Measurements from ENCODE around the gene FRMD4A. TPM values are rescaled to one million over a fixed set of nuclear protein-coding genes. Genes with fewer than 3 reads are reported as not detected.
"Not testable (repeated sequence)": the region's sequence is repeated elsewhere in the genome, so short reads cannot be mapped to it uniquely, and the experiment has no call there.

FRMD4A gene
- total RNA-seq, 2 experiments from 2014 or later: 0.25 TPM; not detected in 1

DNA sequence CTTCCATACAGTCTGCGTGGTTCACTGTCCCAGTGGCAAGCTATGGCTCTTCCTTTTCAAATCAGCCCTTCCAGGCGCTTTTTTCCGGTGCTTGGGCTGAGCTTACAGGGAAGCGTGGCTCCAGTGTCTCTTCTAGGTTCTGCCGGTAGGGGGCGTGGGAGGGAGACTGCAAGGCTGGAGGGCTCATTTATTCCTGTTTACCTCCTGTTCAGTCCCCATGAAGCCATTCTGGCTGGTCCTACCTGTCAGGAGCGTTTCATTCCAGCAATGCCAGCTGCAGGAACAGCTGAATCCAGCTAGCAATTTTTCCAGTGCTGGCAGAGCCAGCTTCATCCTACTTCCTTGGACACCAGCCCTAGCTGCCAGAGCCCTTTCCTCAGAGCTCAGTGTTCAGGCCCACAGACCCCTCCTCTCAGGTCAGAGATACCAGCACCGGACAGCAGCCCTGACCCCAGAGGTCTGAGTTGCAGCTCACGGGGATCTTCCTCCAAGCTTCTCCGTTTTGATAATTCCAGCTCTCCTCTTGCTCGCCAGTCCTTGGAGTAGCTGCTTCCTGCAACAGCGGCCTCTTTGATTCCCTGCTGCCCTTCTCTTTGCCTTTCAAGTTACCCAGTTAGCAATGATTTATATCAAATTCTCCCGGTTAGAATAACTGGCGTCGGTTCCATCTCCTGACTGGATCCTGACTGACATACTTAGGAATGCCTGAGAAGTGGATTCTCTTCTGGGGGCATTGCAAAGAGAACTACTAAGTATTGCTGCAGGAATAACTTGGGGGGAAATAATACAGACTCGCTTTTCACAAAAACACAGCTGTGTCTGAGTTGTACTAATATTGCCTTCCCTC is 129.8 kb downstream of the FRMD4A start:
- Mint-ChIP-seq H3K27ac (no peak overlapping the region), H3K9me3 (no peaks in the 10 kb centered on the region), H3K27me3 (peaks cover 13% of the 10 kb centered on the region), H3K4me1 (no peaks in the 10 kb centered on the region), H3K36me3 (ENCODE audit: low read depth) (no peaks in the 10 kb centered on the region), H3K4me3 (no peak overlapping the region)
- DNase-seq: peak; percentile 14
- ChIA-PET POLR2A (no interaction called here), CTCF (interaction anchor here (0.7 to 1.3 kb wide), 3 partner anchors 9 to 28 kb away, joined by 3 to 4 read pairs (median 3); no protein-coding TSS in a partner anchor)

- DNase-seq; H3K36me3 Mint-ChIP-seq (ENCODE audit: low read depth); H3K27ac Mint-ChIP-seq; POLR2A ChIA-PET; H3K4me3 Mint-ChIP-seq; H3K4me1 Mint-ChIP-seq; H3K9me3 Mint-ChIP-seq: not testable (repeated sequence)
- CTCF ChIA-PET: interaction anchor here (0.6 to 0.7 kb wide), 2 partner anchors 591 to 1235 kb away, joined by 3 read pairs; no protein-coding TSS in a partner anchor
- peaks cover 18% of the 10 kb centered on the region for H3K27me3 Mint-ChIP-seq
Measured at GRCh38 chr10:14199098-14199497, 131.6 kb downstream of the FRMD4A start.

GRCh38 chr10:14198078-14198477 is 132.6 kb downstream of the FRMD4A start:
- Mint-ChIP-seq H3K4me3 (no peak overlapping the region), H3K4me1 (no peaks in the 10 kb centered on the region), H3K27ac (no peak overlapping the region), H3K36me3 (ENCODE audit: low read depth) (no peaks in the 10 kb centered on the region), H3K9me3 (no peaks in the 10 kb centered on the region), H3K27me3 (peaks cover 22% of the 10 kb centered on the region)
- ChIA-PET CTCF (no interaction called here), POLR2A (no interaction called here)
- no peak for DNase-seq

DNA sequence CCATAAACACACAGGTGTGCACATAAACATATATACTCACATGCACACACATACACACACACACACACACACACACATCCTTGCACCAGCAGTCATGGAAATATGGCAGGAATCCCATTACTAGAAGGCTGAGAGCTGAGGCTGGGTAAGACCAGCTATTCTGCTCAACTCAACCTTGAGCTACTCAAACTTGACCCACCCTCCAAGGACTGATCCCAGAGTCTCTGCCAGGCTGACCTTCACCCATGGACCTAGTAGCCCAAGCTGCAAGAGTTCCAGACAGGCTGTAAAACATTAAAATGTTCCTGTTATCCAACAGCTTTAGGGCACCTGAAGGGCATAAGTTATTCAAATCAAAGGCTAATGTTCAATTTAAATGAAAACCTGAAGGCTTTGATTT is 134.6 kb downstream of the FRMD4A start:
- CTCF ChIA-PET: interaction anchor here (1.6 kb wide), 1 partner anchor 12 kb away, joined by 5 read pairs; no protein-coding TSS in a partner anchor
- no peaks in the 10 kb centered on the region for H3K9me3 Mint-ChIP-seq
- no peak for DNase-seq
- no peaks in the 10 kb centered on the region for H3K36me3 Mint-ChIP-seq (ENCODE audit: low read depth)
- H3K4me3 Mint-ChIP-seq: no peak overlapping the region
- POLR2A ChIA-PET: interaction anchor here (1.2 kb wide), 1 partner anchor 11 kb away, joined by 5 read pairs; no protein-coding TSS in a partner anchor
- no peak overlapping the region for H3K27ac Mint-ChIP-seq
- peaks cover 33% of the 10 kb centered on the region for H3K27me3 Mint-ChIP-seq
- H3K4me1 Mint-ChIP-seq: no peaks in the 10 kb centered on the region

GRCh38 chr10:14195433-14195832 is 135.3 kb downstream of the FRMD4A start:
- H3K36me3 Mint-ChIP-seq (ENCODE audit: low read depth): no peaks in the 10 kb centered on the region
- H3K4me3 Mint-ChIP-seq: no peak overlapping the region
- H3K27ac Mint-ChIP-seq: no peak overlapping the region
- H3K4me1 Mint-ChIP-seq: no peaks in the 10 kb centered on the region
- H3K27me3 Mint-ChIP-seq: peaks cover 38% of the 10 kb centered on the region
- POLR2A ChIA-PET: interaction anchor here (1.2 kb wide), 1 partner anchor 10 kb away, joined by 5 read pairs; no protein-coding TSS in a partner anchor
- no peak for DNase-seq
- CTCF ChIA-PET: interaction anchor here (1.6 kb wide), 1 partner anchor 11 kb away, joined by 5 read pairs; no protein-coding TSS in a partner anchor
- no peaks in the 10 kb centered on the region for H3K9me3 Mint-ChIP-seq

DNA sequence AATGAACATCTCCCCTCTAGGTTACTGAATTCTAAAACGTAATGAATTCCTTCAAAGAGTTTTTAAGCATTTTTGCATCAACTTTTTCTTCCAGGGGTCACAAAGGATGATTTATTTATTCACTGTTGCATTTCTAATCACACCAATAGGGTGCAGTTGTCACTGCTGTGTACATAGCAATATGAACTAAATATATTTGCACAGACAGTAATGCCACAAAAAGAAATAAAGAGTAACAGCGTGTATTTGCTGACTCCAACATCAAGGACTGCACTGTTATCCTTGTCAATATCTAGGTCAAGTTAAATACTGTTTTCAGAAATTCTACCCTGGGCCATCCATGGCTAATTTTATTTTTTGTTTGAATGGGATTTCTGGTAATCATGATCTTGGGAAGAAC is 138.0 kb downstream of the FRMD4A start:
- no peak for DNase-seq
- Mint-ChIP-seq H3K36me3 (ENCODE audit: low read depth) (no peaks in the 10 kb centered on the region), H3K27me3 (peaks cover 46% of the 10 kb centered on the region), H3K9me3 (no peaks in the 10 kb centered on the region), H3K27ac (no peak overlapping the region), H3K4me3 (no peak overlapping the region), H3K4me1 (no peaks in the 10 kb centered on the region)
- ChIA-PET CTCF (no interaction called here), POLR2A (no interaction called here)

DNA sequence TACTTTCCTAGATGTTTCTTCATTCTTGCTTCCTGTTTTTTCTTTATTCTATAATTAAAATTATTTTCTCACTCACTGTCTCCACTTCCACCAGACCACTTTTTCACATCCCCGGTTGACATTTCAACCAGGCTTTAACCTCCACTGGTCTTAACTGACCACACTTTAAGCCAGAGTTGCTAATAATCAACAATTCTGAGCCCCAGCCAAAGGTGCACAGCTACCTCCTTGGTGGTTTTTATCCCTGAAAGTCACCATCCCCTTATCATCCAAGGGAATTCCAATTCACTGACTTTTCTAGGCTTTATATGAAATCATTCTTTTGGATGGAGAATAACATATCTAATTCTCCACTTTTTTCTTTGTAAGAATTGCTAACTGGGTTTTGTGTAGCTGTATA is 138.9 kb downstream of the FRMD4A start:
- no peak overlapping the region for H3K4me3 Mint-ChIP-seq
- H3K9me3 Mint-ChIP-seq: no peaks in the 10 kb centered on the region
- ChIA-PET CTCF (interaction anchor here (0.8 kb wide), 1 partner anchor 9 kb away, joined by 3 read pairs; no protein-coding TSS in a partner anchor), POLR2A (no interaction called here)
- DNase-seq: no peak
- no peaks in the 10 kb centered on the region for H3K4me1 Mint-ChIP-seq
- H3K27me3 Mint-ChIP-seq: peaks cover 48% of the 10 kb centered on the region
- no peaks in the 10 kb centered on the region for H3K36me3 Mint-ChIP-seq (ENCODE audit: low read depth)
- no peak overlapping the region for H3K27ac Mint-ChIP-seq

DNA sequence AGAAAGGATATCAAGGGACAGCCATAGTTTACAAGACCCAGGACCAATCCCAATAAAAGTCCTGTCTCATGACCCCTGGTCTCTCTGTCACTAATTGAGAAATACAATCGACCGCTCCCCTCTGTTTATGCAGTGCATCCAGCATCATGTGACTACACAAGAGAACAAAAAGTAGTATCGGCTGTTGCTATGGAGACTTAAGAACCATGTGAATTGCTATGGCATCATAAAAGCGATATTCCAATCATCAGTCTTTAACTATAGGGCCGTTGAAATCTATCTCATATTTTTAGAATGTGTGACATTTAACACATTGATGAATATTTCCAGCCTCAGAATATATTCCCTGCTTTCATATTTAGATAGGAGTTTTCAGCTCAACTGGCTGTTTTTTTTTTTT is 139.3 kb downstream of the FRMD4A start:
- Mint-ChIP-seq H3K4me1 (peaks cover 3% of the 10 kb centered on the region), H3K27ac (no peak overlapping the region), H3K4me3 (no peak overlapping the region), H3K36me3 (ENCODE audit: low read depth) (no peaks in the 10 kb centered on the region), H3K9me3 (no peaks in the 10 kb centered on the region), H3K27me3 (peaks cover 53% of the 10 kb centered on the region)
- ChIA-PET CTCF (interaction anchor here (0.8 kb wide), 1 partner anchor 9 kb away, joined by 3 read pairs; no protein-coding TSS in a partner anchor), POLR2A (no interaction called here)
- no peak for DNase-seq

DNA sequence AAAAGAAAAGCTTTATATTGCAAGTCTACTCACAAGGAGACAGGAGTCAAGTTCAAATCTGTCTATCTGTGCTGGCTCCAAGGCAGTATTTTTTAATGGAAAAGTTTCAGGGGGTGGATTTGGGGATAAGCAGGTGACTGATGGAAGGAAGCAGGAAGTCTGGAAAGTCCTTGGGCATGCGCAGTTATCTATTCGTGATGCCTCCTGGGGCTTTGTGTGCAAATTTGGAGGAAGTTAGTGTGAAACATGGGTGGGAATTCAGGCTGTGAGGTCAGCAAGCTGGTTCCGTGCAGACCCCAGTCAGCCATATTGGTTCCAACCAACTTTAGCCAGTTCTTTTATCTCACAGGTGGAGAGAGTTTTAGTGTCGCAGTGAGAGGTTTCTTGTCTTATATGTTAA is 140.0 kb downstream of the FRMD4A start:
- Mint-ChIP-seq H3K27me3 (peaks cover 52% of the 10 kb centered on the region), H3K4me1 (peaks cover 9% of the 10 kb centered on the region), H3K27ac (no peak overlapping the region), H3K36me3 (ENCODE audit: low read depth) (no peaks in the 10 kb centered on the region), H3K4me3 (no peak overlapping the region), H3K9me3 (no peaks in the 10 kb centered on the region)
- ChIA-PET CTCF (interaction anchor here (0.6 kb wide), 1 partner anchor 600 kb away, joined by 3 read pairs; no protein-coding TSS in a partner anchor), POLR2A (no interaction called here)
- DNase-seq: no peak

DNA sequence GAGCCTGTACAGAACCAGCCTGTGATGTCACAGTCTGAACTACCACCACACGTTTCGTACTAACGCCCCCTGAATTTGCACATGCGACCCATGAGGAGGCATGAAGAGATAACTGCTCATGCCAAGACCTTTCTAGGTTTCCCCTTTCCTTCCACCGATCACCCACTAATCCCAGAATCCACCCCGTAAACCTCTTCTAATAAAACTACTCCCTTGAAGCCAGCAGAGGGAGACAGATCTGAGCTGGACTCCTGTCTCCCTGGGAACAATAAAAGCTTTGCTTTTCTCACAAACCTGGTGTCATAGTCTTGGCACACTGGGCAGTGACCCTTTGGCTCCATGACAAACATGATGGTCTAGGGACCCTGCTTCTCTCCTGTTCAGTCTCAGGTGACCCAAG is 144.5 kb downstream of the FRMD4A start:
- H3K4me1 Mint-ChIP-seq: peaks cover 34% of the 10 kb centered on the region

DNA sequence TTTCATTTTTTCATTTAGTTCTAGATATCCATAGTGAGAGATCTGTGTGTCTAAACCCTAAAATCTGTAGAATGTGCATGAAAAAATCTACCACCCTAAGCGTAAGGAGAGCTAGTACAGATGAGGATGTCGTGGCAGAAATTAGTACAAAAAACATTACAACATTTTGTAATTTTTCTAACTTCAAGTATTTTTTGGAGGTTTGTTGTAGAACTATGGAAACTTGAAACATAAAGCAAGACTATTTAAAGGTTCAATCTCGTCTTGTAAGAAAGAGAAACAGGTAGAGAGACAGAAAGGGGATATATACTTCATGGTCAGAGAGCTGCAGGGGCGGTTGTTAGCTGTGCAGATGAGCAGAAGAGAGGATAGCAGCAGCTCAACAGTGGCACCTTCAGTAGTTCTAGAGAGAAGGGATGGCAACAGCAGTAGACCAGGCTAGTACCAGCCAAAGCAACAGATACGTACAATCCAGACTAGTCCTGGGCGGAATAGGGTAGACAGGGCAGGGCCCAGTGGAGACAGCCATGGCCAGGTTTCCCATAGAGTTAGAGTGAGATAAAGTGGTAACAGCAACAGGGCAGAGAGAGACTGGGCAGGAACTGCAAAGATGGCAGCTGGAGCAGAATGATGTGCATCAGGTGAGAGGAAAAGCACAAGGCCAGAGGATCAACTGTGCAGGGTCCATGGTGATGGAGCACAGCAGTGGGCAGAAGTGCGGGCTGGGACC is 145.2 kb downstream of the FRMD4A start:
- Mint-ChIP-seq H3K4me1 (peaks cover 34% of the 10 kb centered on the region), H3K4me3 (peak overlapping the region; percentile 63), H3K27me3 (peaks cover 58% of the 10 kb centered on the region), H3K27ac (peak overlapping the region; percentile 94), H3K9me3 (no peaks in the 10 kb centered on the region), H3K36me3 (ENCODE audit: low read depth) (peaks cover 3% of the 10 kb centered on the region)
- DNase-seq: peak; percentile 68
- CTCF ChIA-PET: interaction anchor here (0.8 to 2.0 kb wide), 3 partner anchors 11 to 419 kb away, joined by 3 to 5 read pairs (median 5); no protein-coding TSS in a partner anchor
- POLR2A ChIA-PET: interaction anchor here (0.5 to 2.8 kb wide), 13 partner anchors 10 to 982 kb away, joined by 3 to 11 read pairs (median 4); no protein-coding TSS in a partner anchor

More for the DNA sequence above, 144.5 kb downstream of the FRMD4A start:
- H3K27ac Mint-ChIP-seq: peak overlapping the region; percentile 77
- peaks cover 3% of the 10 kb centered on the region for H3K36me3 Mint-ChIP-seq (ENCODE audit: low read depth)
- H3K4me3 Mint-ChIP-seq: no peak overlapping the region
- CTCF ChIA-PET: interaction anchor here (0.8 to 1.0 kb wide), 2 partner anchors 11 to 420 kb away, joined by 3 to 5 read pairs; no protein-coding TSS in a partner anchor
- POLR2A ChIA-PET: interaction anchor here (0.6 to 2.8 kb wide), 3 partner anchors 25 to 982 kb away, joined by 4 to 11 read pairs (median 5); no protein-coding TSS in a partner anchor
- no peak for DNase-seq
- H3K27me3 Mint-ChIP-seq: peaks cover 55% of the 10 kb centered on the region
- H3K9me3 Mint-ChIP-seq: no peaks in the 10 kb centered on the region

DNA sequence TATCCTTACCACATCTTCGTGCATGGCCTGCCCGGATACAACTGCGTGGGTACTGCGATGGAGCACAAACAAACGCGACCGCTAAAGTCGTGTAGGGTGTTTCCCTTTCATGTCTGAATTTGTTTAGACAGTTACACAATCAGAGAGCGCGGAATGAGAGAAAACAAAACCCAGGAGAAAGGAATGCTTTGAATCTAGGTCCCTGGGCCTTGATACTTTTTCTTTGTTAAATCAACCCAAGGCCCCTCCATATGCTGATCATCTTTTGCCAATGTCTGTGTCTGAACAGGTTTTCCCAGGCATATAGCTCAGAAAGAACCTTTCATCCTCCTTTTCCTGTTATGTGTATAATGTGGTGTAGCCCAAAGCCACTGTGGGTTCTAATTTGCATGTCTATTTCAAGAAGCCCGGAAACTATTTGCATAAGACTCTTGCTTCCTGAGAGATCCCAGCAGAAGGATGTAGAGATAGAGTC is 145.8 kb downstream of the FRMD4A start:
- peak overlapping the region; percentile 94 for H3K27ac Mint-ChIP-seq
- H3K27me3 Mint-ChIP-seq: peaks cover 62% of the 10 kb centered on the region
- H3K9me3 Mint-ChIP-seq: no peaks in the 10 kb centered on the region
- CTCF ChIA-PET: interaction anchor here (2.0 kb wide), 1 partner anchor 11 kb away, joined by 5 read pairs; no protein-coding TSS in a partner anchor
- POLR2A ChIA-PET: interaction anchor here (0.5 to 2.8 kb wide), 7 partner anchors 11 to 810 kb away, joined by 3 to 11 read pairs (median 4); no protein-coding TSS in a partner anchor
- peak; percentile 77 for DNase-seq
- H3K4me1 Mint-ChIP-seq: peaks cover 34% of the 10 kb centered on the region
- H3K36me3 Mint-ChIP-seq (ENCODE audit: low read depth): peaks cover 3% of the 10 kb centered on the region
- H3K4me3 Mint-ChIP-seq: peak overlapping the region; percentile 63
